ENCODE data around the gene LNX1.

Gene LNX1

DNA sequence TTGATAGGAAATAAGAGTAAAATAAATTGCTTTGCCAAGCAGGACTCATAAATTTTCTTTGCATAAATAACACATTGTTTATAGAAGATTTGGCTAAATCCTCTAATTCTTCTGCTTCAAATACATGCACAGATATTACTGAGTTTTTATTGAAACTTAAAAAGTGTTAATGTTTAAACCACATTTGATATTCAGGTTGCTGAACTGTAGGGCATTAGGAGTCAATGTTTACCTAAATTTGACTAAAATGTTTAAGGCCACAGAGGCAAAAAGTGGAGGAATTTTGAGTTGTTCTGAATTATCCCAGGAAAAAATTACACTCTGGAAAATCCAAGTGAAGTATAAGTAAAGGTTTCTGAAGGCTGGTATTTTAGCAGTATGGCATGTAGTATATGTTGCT, 135.1 kb downstream of the LNX1 start:
- Histone ChIP-seq H4K20me1 (ENCODE audit: insufficient read depth, low read length, poor library complexity, severe bottlenecking) (no peaks in the 10 kb centered on the region), H3K9me3 (ENCODE audit: insufficient read depth, low read depth, low read length) (no peaks in the 10 kb centered on the region), H3K9ac (ENCODE audit: low read depth, low read length, poor library complexity, severe bottlenecking) (no peak overlapping the region), H3K4me3 (ENCODE audit: low read length, poor library complexity, severe bottlenecking) (no peak overlapping the region), H3K9me2 (replicated peaks; ENCODE audit: low read depth, low read length) (no peaks in the 10 kb centered on the region), H3K79me2 (ENCODE audit: insufficient read depth, low read length) (no peaks in the 10 kb centered on the region), H3K4me1 (ENCODE audit: insufficient read depth, low read length, poor library complexity, severe bottlenecking) (no peaks in the 10 kb centered on the region), H3K4me2 (ENCODE audit: low read depth, low read length, poor library complexity, severe bottlenecking) (no peak overlapping the region), H3K27me3 (ENCODE audit: insufficient read depth, low read length, poor library complexity, severe bottlenecking) (no peaks in the 10 kb centered on the region), H3K36me3 (ENCODE audit: insufficient read depth, low read length) (peaks cover 82% of the 10 kb centered on the region; the same call in 1 of the 2 replicates), H2AFZ (ENCODE audit: low read length) (no peak overlapping the region), H3F3A (ENCODE audit: low read depth) (no peaks in the 10 kb centered on the region)
- no peak for TF ChIP-seq CTCF (conservative IDR thresholded peaks at IDR 0.05; ENCODE audit: low read length)
- TF ChIP-seq EZH2phosphoT487 (IDR thresholded peaks at IDR 0.05; ENCODE audit: borderline replicate concordance): no peak

DNA sequence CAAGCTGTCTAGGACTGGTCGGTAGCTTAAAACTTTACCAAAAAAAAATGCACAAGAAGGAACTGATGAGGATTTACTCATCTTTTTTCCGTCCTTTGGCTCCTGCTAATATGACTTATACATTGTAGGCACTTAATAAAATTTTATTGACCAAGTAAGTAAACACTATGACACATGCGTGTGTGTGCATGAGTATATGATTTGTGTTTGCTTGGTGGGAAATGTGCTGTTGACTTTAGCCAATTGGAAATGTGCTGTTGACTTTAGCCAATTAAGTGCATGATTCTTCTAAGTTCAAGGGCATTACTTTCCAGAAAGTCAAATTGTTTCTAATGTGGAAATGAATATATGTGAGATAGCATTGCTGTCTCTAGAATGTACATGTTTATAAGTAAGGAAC, 135.5 kb downstream of the LNX1 start:
- H3K4me2 ChIP-seq (ENCODE audit: low read depth, low read length, poor library complexity, severe bottlenecking): no peak overlapping the region
- no peaks in the 10 kb centered on the region for H4K20me1 ChIP-seq (ENCODE audit: insufficient read depth, low read length, poor library complexity, severe bottlenecking)
- H3K4me3 ChIP-seq (ENCODE audit: low read length, poor library complexity, severe bottlenecking): no peak overlapping the region
- TF ChIP-seq CTCF (conservative IDR thresholded peaks at IDR 0.05; ENCODE audit: low read length): no peak
- no peaks in the 10 kb centered on the region for H3K9me3 ChIP-seq (ENCODE audit: insufficient read depth, low read depth, low read length)
- peaks cover 78% of the 10 kb centered on the region; the same call in 1 of the 2 replicates for H3K36me3 ChIP-seq (ENCODE audit: insufficient read depth, low read length)
- no peaks in the 10 kb centered on the region for H3K79me2 ChIP-seq (ENCODE audit: insufficient read depth, low read length)
- no peaks in the 10 kb centered on the region for H3K27me3 ChIP-seq (ENCODE audit: insufficient read depth, low read length, poor library complexity, severe bottlenecking)
- H3K9me2 ChIP-seq (replicated peaks; ENCODE audit: low read depth, low read length): no peaks in the 10 kb centered on the region
- H2AFZ ChIP-seq (ENCODE audit: low read length): no peak overlapping the region
- no peaks in the 10 kb centered on the region for H3F3A ChIP-seq (ENCODE audit: low read depth)
- H3K9ac ChIP-seq (ENCODE audit: low read depth, low read length, poor library complexity, severe bottlenecking): no peak overlapping the region
- H3K4me1 ChIP-seq (ENCODE audit: insufficient read depth, low read length, poor library complexity, severe bottlenecking): no peaks in the 10 kb centered on the region

DNA sequence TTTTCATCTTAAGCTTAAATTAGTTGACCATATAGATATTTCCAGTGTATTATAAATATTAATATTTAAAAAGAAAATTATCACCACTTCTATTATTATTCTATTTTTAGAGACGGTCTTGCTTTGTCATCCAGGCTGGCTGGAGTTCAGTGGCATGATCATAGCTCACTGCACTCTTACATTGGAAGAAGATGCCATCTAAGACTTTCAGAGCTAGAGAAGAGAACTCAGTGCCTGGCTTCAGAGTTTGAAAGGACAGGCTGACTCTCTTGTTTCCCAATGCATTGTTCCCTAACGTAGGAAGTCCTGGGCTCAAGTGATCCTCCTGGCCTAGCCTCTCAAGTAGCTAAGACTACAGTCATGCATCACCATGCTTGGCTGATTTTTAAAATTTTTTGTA, 137.9 kb downstream of the LNX1 start:
- no peaks in the 10 kb centered on the region for H3K27me3 ChIP-seq (ENCODE audit: insufficient read depth, low read length, poor library complexity, severe bottlenecking)
- no peaks in the 10 kb centered on the region for H3K9me3 ChIP-seq (ENCODE audit: insufficient read depth, low read depth, low read length)
- H3K4me1 ChIP-seq (ENCODE audit: insufficient read depth, low read length, poor library complexity, severe bottlenecking): no peaks in the 10 kb centered on the region
- no peaks in the 10 kb centered on the region for H3K9me2 ChIP-seq (replicated peaks; ENCODE audit: low read depth, low read length)
- H3K79me2 ChIP-seq (ENCODE audit: insufficient read depth, low read length): no peaks in the 10 kb centered on the region; the same call in 1 of the 2 replicates
- H3K4me3 ChIP-seq (ENCODE audit: low read length, poor library complexity, severe bottlenecking): no peak overlapping the region
- no peak overlapping the region for H3K9ac ChIP-seq (ENCODE audit: low read depth, low read length, poor library complexity, severe bottlenecking)
- no peaks in the 10 kb centered on the region for H3F3A ChIP-seq (ENCODE audit: low read depth)
- no peak overlapping the region for H3K4me2 ChIP-seq (ENCODE audit: low read depth, low read length, poor library complexity, severe bottlenecking)
- peaks cover 5% of the 10 kb centered on the region for H4K20me1 ChIP-seq (ENCODE audit: insufficient read depth, low read length, poor library complexity, severe bottlenecking)
- H3K36me3 ChIP-seq (ENCODE audit: insufficient read depth, low read length): peaks cover 57% of the 10 kb centered on the region; the same call in 1 of the 2 replicates
- no peak overlapping the region for H2AFZ ChIP-seq (ENCODE audit: low read length)
- no peak for TF ChIP-seq CTCF (conservative IDR thresholded peaks at IDR 0.05; ENCODE audit: low read length)
- no peak for TF ChIP-seq EZH2phosphoT487 (IDR thresholded peaks at IDR 0.05; ENCODE audit: borderline replicate concordance)

Data from Loucy (cell line).